HL-60 (cell line): Measurements from ENCODE around the gene METRNL.

ENCODE experiments used
- GABPA ChIP-seq: IDR thresholded peaks from 2 replicates; pipeline ENCODE4 v1.6.1; 2012; ENCODE audit warnings: low read depth
- POLR2AphosphoS5 ChIP-seq: IDR thresholded peaks from 2 replicates; pipeline ENCODE4 v1.6.1; 2012; ENCODE audit warnings: low read depth
- SPI1 ChIP-seq: IDR thresholded peaks from 2 replicates; pipeline ENCODE4 v1.6.1; 2012; ENCODE audit warnings: low read depth, mild to moderate bottlenecking, borderline replicate concordance
- TF ChIP-seq, protein P1 (sequence below): IDR thresholded peaks from one replicate; pipeline ENCODE4 v1.5.1; 2011; ENCODE audit warnings: low read length, control low read depth, inconsistent platforms; ENCODE audit not compliant: insufficient read depth
- TF ChIP-seq, protein P2 (sequence below): IDR thresholded peaks from 2 replicates; pipeline ENCODE4 v1.6.1; 2012; ENCODE audit warnings: low read depth; ENCODE audit not compliant: insufficient replicate concordance

DNA sequence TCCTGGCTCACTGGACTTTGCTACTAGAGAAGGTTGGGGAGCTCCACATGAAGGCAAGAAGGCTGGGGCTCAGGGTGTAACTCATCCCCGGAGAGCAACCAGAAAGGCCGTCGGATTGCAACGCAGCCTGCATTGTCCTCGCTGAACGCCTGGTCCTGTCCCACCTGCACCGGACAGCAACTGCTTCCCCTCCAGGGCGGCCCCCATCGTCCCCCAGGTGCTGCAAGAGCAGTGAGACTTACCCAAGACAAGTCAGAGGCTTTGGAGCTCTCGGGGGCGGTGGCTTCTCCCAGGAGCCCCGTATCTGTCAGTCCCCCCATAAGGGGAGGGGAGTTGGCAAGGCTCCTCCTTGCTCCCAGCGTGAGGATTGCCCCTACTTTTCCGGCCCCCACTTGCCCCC lies 18.4 kb downstream of the METRNL start:
- TF ChIP-seq, protein P1, sequence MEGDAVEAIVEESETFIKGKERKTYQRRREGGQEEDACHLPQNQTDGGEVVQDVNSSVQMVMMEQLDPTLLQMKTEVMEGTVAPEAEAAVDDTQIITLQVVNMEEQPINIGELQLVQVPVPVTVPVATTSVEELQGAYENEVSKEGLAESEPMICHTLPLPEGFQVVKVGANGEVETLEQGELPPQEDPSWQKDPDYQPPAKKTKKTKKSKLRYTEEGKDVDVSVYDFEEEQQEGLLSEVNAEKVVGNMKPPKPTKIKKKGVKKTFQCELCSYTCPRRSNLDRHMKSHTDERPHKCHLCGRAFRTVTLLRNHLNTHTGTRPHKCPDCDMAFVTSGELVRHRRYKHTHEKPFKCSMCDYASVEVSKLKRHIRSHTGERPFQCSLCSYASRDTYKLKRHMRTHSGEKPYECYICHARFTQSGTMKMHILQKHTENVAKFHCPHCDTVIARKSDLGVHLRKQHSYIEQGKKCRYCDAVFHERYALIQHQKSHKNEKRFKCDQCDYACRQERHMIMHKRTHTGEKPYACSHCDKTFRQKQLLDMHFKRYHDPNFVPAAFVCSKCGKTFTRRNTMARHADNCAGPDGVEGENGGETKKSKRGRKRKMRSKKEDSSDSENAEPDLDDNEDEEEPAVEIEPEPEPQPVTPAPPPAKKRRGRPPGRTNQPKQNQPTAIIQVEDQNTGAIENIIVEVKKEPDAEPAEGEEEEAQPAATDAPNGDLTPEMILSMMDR: no peak
- no peak for TF ChIP-seq GABPA
- no peak for TF ChIP-seq POLR2AphosphoS5
- TF ChIP-seq SPI1: no peak
- TF ChIP-seq, protein P2, sequence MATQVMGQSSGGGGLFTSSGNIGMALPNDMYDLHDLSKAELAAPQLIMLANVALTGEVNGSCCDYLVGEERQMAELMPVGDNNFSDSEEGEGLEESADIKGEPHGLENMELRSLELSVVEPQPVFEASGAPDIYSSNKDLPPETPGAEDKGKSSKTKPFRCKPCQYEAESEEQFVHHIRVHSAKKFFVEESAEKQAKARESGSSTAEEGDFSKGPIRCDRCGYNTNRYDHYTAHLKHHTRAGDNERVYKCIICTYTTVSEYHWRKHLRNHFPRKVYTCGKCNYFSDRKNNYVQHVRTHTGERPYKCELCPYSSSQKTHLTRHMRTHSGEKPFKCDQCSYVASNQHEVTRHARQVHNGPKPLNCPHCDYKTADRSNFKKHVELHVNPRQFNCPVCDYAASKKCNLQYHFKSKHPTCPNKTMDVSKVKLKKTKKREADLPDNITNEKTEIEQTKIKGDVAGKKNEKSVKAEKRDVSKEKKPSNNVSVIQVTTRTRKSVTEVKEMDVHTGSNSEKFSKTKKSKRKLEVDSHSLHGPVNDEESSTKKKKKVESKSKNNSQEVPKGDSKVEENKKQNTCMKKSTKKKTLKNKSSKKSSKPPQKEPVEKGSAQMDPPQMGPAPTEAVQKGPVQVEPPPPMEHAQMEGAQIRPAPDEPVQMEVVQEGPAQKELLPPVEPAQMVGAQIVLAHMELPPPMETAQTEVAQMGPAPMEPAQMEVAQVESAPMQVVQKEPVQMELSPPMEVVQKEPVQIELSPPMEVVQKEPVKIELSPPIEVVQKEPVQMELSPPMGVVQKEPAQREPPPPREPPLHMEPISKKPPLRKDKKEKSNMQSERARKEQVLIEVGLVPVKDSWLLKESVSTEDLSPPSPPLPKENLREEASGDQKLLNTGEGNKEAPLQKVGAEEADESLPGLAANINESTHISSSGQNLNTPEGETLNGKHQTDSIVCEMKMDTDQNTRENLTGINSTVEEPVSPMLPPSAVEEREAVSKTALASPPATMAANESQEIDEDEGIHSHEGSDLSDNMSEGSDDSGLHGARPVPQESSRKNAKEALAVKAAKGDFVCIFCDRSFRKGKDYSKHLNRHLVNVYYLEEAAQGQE: no peak
